Fibroblast of the conjunctiva (primary cell): Measurements from ENCODE around the gene MAN1B1.
"Not testable (repeated sequence)": the region's sequence is repeated elsewhere in the genome, so short reads cannot be mapped to it uniquely, and the experiment has no call there.

Experiments
- DNase-seq: peaks from one replicate; pipeline ENCODE4 v3.0.0-alpha.2; 2010; ENCODE audit warnings: low read depth

Gene MAN1B1

DNA sequence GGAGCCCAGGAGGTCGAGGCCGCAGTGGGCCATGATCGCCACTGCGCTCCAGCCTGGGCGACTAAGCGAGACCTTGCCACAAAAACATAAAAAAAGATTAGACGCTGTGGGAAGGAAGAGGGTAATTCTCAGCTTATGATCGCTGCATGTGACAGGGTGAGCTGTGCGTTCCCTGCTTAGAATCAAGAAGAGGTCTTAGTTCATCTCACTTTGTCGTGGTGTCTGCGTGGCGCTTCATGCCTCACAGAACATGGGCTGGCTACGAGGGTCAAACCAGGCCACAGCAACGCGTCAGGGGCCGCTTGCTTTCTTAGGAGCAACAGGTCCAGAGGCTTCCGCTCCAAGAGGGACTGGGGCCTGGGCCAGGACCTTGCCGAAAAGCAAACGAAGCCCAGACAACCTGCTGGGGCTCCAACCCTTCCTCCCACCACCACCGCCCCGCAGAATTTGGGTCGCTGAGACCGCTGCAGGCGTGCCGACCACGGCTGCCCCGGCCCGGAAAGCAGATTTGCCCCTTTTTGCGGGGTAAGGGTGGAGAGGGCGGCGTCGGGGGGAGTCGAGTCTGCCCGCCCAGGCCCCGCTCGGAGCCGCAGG, 42.2 kb downstream of the MAN1B1 start:
- DNase-seq = no peak

DNA sequence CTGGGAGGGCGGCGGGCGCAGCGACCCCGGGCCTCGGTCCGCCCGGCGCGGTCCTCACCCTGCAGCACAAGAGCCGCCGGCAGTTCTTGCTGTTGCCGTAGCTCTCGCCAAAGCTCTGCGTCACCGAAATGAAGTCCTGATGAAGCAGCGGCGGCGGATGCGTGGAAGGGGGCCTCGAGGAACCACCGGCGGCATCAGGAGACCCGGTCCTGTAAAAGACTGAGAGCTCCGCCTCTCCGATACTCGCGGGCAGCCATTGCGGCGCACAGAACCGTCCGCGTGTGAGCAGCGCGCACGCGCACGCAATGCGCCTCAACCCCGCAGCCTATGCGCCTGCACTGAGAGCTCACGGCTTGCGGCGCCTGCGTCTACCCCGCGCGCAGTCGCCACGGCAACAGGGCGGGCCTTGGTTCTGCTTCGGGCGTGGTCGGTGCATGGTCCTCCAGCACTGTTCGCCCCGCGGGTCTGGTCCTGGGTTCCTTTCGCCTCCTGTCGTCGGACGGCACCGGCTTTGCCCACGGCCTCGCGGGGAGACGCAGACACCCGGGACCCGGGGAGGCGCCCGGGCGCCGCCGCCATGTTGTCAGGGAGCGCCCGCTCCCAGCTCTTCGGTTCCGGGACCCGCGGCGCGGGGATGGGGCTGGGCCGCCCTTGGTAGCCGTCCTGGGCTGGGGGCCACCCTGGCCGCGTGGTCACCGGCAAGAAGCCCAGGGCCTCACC, 42.8 kb downstream of the MAN1B1 start:
- peak; percentile 83 for DNase-seq

DNA sequence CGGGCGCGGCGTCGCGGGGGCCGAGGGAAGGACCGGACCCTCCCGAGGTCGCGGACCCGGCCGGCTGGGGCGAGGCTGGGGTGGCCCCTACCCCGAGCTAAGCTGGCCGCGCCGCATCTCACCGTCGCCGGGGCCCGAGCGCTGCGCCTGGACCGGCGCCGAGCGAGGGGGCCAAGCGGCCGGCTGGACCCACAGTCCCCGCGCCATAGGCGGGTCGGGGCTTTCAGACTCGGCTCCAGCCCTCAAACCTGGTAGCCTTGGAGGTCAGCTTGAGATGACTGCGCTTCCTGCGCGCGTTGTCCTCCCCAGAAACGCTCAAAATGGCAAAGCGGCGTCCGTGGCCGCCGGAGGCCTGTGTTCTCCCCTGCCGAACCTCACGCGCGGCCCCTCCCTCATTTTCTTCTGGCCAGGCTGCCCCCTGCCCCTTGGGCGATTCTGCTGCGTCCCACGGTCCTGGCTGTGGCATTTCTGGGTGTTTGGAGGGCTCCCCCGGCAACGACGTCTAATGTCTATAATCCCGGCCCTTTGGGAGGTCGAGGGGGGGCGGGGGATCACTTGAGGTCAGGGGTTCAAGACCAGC, 43.5 kb downstream of the MAN1B1 start:
- no peak for DNase-seq

DNA sequence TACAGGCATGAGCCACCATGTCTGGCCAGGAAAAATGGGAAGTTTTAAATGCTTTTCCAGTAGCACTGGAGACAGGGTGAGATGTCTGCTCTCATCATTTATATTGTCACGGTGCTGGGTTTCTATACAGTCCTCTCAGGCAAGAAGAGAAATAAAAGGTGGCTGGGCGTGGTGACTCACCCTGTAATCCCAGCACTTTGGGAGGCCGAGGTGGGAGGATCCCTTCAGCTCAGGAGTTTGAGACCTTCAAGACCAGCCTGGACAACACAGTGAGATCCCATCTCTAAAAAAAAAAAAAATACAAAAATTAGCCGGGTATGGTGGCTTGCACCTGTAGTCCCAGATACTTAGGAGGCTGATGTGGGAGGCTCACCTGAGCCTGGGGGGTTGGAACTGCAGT, 47.4 kb downstream of the MAN1B1 start:
- no peak for DNase-seq

DNA sequence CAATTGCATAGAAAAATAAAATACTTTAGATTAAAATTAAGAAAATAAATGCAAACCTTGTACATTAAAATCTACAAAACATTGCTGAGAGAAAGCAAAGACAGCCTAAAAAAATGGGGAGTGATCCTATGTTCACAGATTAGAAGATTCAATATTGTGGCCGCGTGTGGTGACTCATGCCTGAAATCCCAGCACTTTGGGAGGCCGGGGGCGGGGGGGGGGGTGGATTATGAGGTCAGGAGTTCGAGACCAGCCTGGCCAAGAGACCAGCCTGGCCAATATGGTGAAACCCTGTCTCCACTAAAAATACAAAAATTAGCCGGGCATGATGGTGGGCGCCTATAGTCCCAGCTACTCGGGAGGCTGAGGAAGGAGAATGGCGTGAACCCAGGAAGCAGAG, 48.4 kb downstream of the MAN1B1 start:
- not testable (repeated sequence) for DNase-seq

DNA sequence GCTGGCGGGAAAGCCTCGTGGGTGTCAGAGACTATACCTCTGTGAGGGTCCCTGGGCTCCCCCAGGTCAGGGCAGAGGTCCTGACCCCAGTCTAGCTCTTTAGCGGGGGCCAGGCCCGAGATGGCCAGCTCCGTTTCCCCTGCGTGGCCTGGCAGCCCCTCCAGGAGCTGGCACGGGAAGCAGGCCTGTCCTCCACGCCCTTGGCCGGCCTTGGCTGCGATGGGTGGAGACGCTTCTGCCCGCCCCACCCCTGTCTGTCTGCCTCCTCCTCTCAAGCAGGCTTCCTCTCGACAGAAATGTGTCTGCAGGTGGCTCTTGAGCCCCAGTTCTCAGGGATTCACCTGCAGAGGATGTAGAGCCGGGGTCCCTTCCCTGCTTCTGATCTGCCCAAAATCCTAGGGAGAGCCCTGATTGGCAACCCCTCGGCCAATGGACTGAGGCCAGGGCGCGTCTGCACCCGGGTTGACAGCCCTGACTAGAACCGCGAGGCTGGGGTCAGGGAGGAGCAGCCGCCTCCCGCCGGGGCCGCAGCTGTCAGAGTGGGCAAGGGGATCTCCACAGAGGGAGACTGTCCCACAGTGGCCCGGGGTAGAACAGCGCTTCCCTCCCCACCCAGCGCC, 49.6 kb downstream of the MAN1B1 start:
- DNase-seq = no peak

DNA sequence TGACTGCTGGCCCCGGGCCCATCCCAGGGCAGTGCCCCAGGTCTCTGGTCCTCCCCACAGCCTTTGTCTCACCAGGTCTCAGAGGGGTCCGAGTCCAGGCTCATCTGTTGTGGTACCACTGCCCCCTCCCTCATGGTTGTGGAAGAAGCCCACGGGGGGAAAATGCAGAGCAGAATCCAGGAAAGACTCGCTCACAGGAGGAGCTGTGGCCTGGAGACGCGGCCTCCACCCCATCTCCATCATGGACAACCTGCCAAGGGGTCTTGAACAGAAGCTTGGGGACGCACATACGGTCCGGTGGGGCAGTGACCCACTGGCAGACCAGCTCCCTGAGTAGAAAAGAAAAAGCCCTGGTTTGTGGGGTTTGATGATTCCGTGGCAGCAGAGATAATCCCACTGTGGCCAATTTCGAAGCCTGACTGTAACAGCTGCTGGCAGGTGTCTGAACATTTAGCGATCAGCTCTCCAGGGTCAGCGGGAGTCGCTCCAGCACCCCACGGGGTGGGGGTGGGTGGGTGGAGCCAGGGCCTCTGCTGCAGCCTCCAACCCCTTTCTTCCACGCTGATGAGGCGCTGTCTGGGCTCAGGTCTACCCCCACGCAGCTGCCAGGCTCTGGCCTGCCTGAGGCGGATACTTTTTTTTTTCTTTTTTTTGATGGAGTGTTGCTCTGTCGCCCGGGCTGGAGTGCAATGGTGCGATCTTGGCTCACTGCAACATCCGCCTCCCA, 50.3 kb downstream of the MAN1B1 start:
- DNase-seq = no peak

DNA sequence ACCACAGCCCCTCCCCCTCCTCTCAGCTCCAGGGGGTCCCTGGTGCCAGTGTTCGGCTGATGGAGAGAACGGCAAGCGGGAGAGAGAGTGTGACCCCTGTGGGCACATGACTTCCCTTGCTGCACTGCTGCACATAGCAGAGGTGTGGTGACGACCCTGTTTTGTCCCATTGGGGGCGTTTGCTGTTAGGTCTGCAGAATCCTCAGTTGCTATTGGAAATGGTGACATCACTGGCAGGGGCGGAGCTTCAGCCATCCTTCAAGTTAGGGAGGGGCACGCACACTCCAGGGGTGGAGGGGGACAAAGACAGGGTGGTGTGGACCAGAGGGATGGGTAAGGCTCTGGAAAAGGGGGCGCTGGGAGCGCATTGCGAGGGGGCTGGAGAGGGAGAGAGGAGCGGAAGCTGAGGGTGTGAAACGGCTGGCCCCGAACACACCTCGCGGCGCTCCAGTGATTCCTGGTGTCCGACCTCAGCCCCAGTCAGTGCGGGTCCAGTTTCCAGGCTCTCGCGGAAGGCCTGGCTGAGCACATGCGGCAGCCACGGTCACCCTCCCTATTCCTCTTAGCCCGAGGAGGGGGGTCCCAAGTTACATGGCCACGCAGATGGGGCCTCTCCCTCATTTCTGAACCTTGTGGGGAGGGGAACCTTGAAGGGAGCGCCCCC, 51.4 kb downstream of the MAN1B1 start:
- DNase-seq = no peak

DNA sequence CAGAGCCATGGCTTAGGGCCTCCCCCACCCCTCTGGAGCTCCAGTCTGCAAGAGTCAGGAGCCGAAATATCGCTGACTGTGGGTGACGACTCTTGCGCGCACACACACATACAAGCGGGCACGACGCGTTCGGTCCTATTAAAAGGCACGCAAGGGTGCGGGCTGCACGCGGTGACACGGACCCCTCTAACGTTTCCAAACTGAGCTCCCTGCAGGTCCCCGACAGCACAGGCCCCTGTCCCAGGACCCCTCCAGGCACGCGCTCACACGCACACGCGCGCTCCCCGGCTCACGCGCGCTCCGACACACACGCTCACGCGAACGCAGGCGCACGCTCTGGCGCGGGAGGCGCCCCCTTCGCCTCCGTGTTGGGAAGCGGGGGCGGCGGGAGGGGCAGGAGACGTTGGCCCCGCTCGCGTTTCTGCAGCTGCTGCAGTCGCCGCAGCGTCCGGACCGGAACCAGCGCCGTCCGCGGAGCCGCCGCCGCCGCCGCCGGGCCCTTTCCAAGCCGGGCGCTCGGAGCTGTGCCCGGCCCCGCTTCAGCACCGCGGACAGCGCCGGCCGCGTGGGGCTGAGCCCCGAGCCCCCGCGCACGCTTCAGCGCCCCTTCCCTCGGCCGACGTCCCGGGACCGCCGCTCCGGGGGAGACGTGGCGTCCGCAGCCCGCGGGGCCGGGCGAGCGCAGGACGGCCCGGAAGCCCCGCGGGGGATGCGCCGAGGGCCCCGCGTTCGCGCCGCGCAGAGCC, 52.1 kb downstream of the MAN1B1 start, which contains the start of gene GRIN1:
GRIN1 (plus strand) TSS at position 433 of the 746 bp plus-strand sequence. CDS start 333 bp downstream, outside the sequence.
- no peak for DNase-seq

DNA sequence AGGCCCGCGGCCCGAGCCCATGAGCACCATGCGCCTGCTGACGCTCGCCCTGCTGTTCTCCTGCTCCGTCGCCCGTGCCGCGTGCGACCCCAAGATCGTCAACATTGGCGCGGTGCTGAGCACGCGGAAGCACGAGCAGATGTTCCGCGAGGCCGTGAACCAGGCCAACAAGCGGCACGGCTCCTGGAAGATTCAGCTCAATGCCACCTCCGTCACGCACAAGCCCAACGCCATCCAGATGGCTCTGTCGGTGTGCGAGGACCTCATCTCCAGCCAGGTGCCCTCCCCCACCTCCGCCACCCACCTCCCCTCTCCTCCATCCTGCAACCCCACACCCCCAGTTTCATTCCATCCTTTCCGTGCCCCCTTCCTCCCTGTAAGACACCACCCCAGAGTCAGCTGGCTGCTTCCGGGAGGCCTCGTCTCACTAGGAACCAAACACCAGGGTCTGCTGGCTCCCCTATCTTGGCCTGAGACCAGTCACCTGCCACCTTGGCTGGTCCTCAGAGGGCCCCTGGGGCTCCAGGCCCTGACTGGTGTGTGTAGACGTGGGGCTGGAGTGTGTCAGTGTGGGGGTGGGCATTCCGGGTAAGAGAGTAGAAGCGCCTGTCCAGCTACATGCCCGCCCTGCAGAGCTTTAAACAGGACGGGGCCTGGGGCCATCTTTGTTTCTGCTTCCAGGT, 52.8 kb downstream of the MAN1B1 start:
- no peak for DNase-seq

DNA sequence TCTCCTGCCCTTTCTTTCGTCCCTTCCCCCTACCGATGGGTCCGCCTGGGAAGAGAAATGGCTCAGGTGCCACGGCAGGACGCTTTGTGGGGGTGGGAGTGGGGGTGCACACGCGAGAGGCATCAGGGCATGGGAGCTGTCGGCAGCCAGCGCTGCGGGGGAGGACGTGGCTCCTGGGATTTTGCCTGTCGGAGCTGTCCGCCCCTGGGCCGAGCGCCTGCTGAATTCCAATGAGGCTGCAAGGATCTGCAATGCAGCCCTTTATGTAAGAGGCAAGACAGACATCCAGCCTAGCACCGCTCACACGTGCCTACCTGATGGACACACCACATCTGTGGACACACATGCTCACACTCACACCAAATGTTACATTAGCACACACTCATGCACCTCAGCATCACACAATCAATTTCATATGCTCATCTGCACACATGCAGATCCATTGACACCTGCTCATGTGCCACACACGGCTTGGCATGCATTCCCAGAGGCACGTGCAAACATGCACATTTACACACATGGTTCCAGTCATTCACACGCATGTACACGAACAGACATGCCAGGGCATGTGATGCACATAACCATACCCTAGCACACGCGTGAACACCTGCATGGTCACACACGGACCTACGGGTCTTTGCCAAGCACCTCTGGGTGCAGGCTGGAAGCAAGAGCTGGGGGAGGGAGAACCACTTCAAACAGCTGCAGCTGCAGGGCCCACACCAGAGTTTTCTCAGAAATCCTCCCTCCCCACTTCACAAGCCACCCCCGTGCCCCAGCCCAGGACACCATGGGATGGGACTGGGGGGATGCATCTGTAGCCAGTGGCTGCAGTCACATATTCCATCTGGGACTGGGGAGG, 53.6 kb downstream of the MAN1B1 start:
- no peak for DNase-seq

DNA sequence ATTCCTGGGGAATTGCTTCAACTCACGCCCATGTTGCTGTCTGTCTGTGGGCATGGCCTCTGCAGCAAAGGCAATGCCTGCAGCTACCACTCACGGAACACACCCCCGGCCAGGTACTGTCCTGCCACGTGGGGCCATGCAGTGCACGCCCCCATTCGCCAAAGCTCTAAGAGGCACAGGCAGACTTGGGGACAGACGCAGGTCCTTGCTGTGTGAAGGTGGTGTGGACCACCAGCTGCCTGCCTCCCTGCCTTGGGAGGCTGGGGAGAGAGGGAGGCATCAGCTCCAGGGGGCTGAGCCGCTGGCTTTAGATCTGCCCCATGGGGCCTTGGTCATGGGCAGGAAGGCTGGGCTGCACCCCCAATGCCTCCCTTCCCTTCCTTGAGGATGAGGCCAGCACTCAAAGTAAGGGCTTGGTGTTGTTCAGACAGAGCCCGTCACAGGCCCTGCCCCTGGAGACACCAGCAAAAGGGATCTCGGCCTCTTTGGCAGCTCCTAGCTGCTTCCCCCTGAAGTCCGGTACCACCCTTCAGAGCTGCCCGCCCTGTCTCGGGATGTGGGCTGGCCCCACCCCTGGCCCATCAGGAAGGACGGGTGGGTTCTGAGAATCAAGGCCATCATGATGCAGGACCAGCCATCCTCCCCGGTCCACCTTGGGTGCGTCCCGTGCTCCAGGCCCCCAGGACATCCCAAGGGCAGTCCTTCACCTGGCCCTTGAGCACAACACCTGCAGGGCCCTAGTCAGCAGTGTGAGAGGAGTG, 54.4 kb downstream of the MAN1B1 start:
- no peak for DNase-seq

DNA sequence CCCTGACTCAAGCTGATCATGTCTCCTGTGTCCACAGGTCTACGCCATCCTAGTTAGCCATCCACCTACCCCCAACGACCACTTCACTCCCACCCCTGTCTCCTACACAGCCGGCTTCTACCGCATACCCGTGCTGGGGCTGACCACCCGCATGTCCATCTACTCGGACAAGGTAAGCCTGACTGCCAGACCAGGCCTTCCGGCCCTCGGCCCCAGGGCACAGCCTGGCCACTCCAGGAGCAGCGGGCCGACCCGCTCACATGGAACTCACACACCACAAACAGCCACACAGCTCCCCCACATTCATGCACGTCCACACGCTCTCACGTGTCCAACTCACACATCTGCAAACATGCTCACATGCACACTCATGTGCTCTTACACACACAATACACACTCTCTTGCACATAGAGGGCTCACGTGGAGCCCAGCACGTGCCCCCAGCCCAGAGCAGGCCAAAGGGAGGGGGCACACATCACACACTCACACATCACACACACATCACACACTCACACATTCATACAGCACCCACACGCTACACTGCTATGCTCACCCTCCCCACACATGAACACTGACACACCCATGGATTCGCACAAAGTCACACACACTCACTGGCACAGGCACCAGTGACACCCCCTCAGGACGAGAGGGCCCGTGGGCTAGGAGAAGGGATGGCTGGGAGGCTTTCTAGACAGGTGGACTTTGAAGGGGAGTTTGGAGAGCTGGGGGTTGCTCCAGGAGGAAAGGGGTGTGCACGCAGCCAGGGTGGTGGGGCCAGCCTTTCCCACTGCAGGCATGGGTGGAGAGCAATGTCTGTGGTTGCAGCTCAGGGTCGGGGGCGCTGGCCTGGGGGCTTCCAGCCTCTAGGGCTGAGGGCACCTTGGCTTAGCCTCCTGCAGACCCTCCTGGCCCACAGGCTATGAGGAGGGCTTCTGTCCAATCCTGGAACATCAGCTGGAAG, 55.5 kb downstream of the MAN1B1 start:
- DNase-seq = no peak

DNA sequence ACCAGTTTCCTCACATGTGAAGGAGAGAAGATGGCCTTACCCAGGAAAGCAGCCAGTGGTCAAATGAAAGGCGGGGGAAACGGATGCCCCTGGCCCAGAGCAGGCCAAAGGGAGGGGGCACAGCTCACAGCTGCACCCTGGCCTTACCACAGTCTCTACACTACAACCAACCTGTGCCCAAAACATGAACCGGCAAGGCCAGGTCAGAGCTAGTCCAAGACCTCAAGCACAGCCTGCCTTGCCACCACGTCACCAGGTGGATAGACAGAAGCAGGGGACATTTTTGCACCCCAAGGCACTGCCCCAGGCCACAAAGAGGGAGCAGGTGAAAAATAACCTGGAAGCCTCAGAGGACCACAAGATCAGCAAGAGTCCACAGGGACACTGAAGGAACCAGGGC, 56.7 kb downstream of the MAN1B1 start:
- DNase-seq = no peak

DNA sequence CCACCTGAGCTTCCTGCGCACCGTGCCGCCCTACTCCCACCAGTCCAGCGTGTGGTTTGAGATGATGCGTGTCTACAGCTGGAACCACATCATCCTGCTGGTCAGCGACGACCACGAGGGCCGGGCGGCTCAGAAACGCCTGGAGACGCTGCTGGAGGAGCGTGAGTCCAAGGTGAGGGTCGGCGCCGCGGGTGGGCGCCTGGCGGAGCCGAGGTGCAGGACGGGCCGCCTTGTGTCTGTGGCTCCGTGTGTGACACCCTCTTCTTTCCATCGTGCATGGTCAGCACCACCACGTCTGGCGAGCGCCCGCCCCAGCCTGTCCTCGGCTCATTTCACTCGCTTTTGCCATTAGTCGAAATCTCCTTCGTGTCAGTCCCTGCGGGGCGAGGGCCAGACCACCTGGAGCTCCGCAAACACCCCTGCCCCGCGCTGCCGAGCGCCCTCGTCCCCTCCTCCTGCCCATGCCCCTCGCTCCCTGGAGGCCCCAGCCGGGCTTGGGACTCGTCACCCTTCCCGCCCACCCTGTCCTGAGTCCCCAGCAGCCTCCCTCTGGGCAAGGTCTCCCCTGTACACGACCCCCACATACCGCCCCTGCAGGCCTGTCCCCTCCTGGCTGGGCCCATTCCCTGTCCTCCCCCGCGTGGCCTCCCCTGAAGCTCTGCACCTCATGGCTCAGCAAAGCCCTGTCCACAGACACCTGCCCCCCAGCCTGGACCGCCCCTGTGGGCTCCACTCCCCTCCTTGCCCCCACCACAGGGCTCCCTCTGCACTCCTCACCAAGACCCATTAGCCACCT, 59.1 kb downstream of the MAN1B1 start:
- no peak for DNase-seq

DNA sequence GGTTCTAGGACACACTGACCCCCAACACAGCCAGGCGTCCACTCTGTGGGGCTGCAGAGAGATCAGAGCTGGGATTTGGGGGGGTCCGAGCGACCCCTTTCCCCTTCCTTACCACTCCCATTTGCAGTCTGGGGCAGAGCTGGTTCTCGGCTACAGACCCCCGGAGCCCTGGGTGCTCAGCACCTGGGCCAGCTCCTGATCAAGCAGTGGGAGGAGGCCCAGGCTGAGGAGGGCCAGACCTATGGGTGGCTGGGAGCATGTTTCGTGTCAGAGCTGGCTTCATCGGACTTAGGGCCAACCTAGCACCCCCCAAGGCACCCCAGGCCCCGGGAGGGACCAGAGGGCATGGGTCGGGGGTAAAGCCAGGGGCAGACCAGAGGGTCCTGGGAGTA, 59.7 kb downstream of the MAN1B1 start:
- DNase-seq = no peak
